ENCODE data around the gene GLT8D2.

DNA sequence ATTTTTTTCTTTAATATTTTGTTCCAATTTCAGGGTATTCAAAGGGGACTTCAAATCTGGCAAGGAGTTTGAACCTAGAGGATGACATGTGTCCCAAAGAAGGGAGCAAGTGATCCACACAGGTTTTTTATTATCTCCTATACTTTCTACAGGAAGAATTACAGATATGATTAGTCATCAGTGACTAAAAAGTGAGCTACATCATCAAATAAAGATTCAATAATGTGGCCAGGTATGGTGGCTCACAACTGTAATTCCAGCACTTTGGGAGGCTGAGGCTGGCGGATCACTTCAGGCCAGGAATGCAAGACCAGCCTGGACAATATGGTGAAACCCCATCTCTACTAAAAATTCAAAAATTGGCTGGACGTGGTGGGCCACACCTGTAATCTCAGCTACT lies 24.2 kb downstream of the GLT8D2 start:
- TF ChIP-seq CTCF (conservative IDR thresholded peaks at IDR 0.05 in 1 of 2, IDR thresholded peaks at IDR 0.05 in 1 of 2; ENCODE audit: low read depth in 1 of 2, low read length in 2 of 2) (no peak), EZH2 (IDR thresholded peaks at IDR 0.05; ENCODE audit: low read length, missing control alignments) (no peak)

All from fibroblast of lung (primary cell).